ENCODE results near the gene WIZ. TPM values are rescaled to one million over a fixed set of nuclear protein-coding genes. Genes with fewer than 3 reads are reported as not detected.
A peak's percentile ranks its signal among the peaks of the same experiment; 100 is the strongest.

WIZ gene
- total RNA-seq, 2 donors from 2014 or later: 55.9 to 93.3 TPM

GRCh38 chr19:15374105-15374651 is 75.6 kb downstream of the WIZ start:
- 68% methylated on average over 21 of the region's 21 CpGs for whole genome bisulfite sequencing
- peaks cover 16 to 33% of the 10 kb centered on the region in 2 donors for H3K36me3 ChIP-seq
- no peak for TF ChIP-seq CTCF (IDR thresholded peaks at IDR 0.05)
- no peak for TF ChIP-seq POLR2A (IDR thresholded peaks at IDR 0.05)
- no peak for TF ChIP-seq POLR2AphosphoS5 (IDR thresholded peaks at IDR 0.05)
- H3K9me3 ChIP-seq: no peaks in the 10 kb centered on the region
- no peak overlapping the region for H3K4me3 ChIP-seq
- peaks cover 11% of the 10 kb centered on the region for H3K4me1 ChIP-seq (replicated peaks)
- no peak for DNase-seq (ENCODE audit: low spot score)
- peak overlapping the region in 1 of 2 donors; percentile 19 for H3K27ac ChIP-seq
- no peaks in the 10 kb centered on the region for H3K27me3 ChIP-seq (replicated peaks; ENCODE audit: insufficient read depth)
- intact Hi-C loops (cut with DNase I): no loop called here

GRCh38 chr19:15373644-15374043 is 76.1 kb downstream of the WIZ start:
- DNase-seq (ENCODE audit: low spot score): no peak
- Histone ChIP-seq H3K36me3 (peaks cover 17 to 34% of the 10 kb centered on the region in 2 donors), H3K4me1 (replicated peaks) (peaks cover 11% of the 10 kb centered on the region), H3K4me3 (no peak overlapping the region), H3K27me3 (replicated peaks; ENCODE audit: insufficient read depth) (no peaks in the 10 kb centered on the region), H3K27ac (no peak overlapping the region), H3K9me3 (no peaks in the 10 kb centered on the region)
- TF ChIP-seq POLR2A (IDR thresholded peaks at IDR 0.05): no peak
- no peak for TF ChIP-seq POLR2AphosphoS5 (IDR thresholded peaks at IDR 0.05)
- no peak for TF ChIP-seq CTCF (IDR thresholded peaks at IDR 0.05)
- intact Hi-C loops (cut with DNase I): no loop called here
- 89% methylated on average over 22 of the region's 22 CpGs for WGBS

GRCh38 chr19:15372891-15373301 is 76.9 kb downstream of the WIZ start:
- no peak for DNase-seq (ENCODE audit: low spot score)
- Histone ChIP-seq H3K4me3 (no peak overlapping the region), H3K27me3 (replicated peaks; ENCODE audit: insufficient read depth) (no peaks in the 10 kb centered on the region), H3K27ac (no peak overlapping the region), H3K4me1 (replicated peaks) (peaks cover 10% of the 10 kb centered on the region), H3K36me3 (peaks cover 19 to 40% of the 10 kb centered on the region in 2 donors), H3K9me3 (no peaks in the 10 kb centered on the region)
- 94% methylated on average over 26 of the region's 30 CpGs for WGBS
- no peak for TF ChIP-seq POLR2AphosphoS5 (IDR thresholded peaks at IDR 0.05)
- no peak for TF ChIP-seq POLR2A (IDR thresholded peaks at IDR 0.05)
- TF ChIP-seq CTCF (IDR thresholded peaks at IDR 0.05): no peak
- intact Hi-C loops (cut with DNase I): no loop called here

- no peak for DNase-seq (ENCODE audit: low spot score)
- H3K27me3 ChIP-seq (replicated peaks; ENCODE audit: insufficient read depth): no peaks in the 10 kb centered on the region
- H3K36me3 ChIP-seq: peaks cover 24 to 44% of the 10 kb centered on the region in 2 donors
- WGBS: 92% methylated on average over 14 of the region's 14 CpGs
- H3K4me1 ChIP-seq (replicated peaks): peaks cover 5% of the 10 kb centered on the region
- TF ChIP-seq CTCF (IDR thresholded peaks at IDR 0.05) (no peak), POLR2AphosphoS5 (IDR thresholded peaks at IDR 0.05) (no peak), POLR2A (IDR thresholded peaks at IDR 0.05) (no peak)
- no peaks in the 10 kb centered on the region for H3K9me3 ChIP-seq
- H3K27ac ChIP-seq: no peak overlapping the region
- H3K4me3 ChIP-seq: no peak overlapping the region
- intact Hi-C loops (cut with DNase I): no loop called here
These were observed 77.3 kb downstream of the WIZ start for GRCh38 chr19:15372470-15372869.

GRCh38 chr19:15371786-15372380 is 77.9 kb downstream of the WIZ start:
- H3K4me1 ChIP-seq (replicated peaks): peaks cover 2% of the 10 kb centered on the region
- H3K4me3 ChIP-seq: no peak overlapping the region
- TF ChIP-seq CTCF (IDR thresholded peaks at IDR 0.05) (no peak), POLR2AphosphoS5 (IDR thresholded peaks at IDR 0.05) (no peak), POLR2A (IDR thresholded peaks at IDR 0.05) (no peak)
- no peak overlapping the region for H3K27ac ChIP-seq
- H3K9me3 ChIP-seq: no peaks in the 10 kb centered on the region
- 85% methylated on average over 16 of the region's 17 CpGs for WGBS
- intact Hi-C loops (cut with DNase I): no loop called here
- H3K36me3 ChIP-seq: peaks cover 27 to 44% of the 10 kb centered on the region in 2 donors
- DNase-seq (ENCODE audit: low spot score): no peak
- no peaks in the 10 kb centered on the region for H3K27me3 ChIP-seq (replicated peaks; ENCODE audit: insufficient read depth)

Data from prostate gland (tissue), 2 donors.